Liver (tissue), 3 donors: ENCODE results near the gene TTF2.

ENCODE experiments used
- EGR1 ChIP-seq, 2 donors: IDR thresholded peaks; 2 replicates each; pipeline ENCODE4 v1.6.1; 2016 to 2018; ENCODE audit warnings: antibody characterized with exemption in 2 of 2, low read depth in 2 of 2
- RAD21 ChIP-seq, 2 donors: IDR thresholded peaks; 2 replicates each; pipeline ENCODE4 v1.6.1; 2016; ENCODE audit warnings: antibody characterized with exemption in 2 of 2, mild to moderate bottlenecking in 2 of 2
- TAF1 ChIP-seq: conservative IDR thresholded peaks from 2 replicates; pipeline ENCODE4 v1.6.1; 2016; ENCODE audit warnings: antibody characterized with exemption, mild to moderate bottlenecking
- YY1 ChIP-seq: IDR thresholded peaks from 2 replicates; pipeline ENCODE4 v1.6.1; 2016; ENCODE audit warnings: antibody characterized with exemption, mild to moderate bottlenecking
- TF ChIP-seq, protein P1 (sequence below): IDR thresholded peaks from 2 replicates; pipeline ENCODE4 v1.6.1; 2016; ENCODE audit warnings: antibody characterized with exemption
- TF ChIP-seq, protein P2 (sequence below): fragments of 150-350 bp; IDR thresholded peaks from 2 replicates; pipeline ENCODE4 v1.5.1; 2017; ENCODE audit warnings: improper control_type of control experiment, low read depth, low read length; ENCODE audit not compliant: missing input control
- TF ChIP-seq, protein P3 (sequence below): IDR thresholded peaks from 2 replicates; pipeline ENCODE4 v1.6.1; 2016; ENCODE audit warnings: antibody characterized with exemption, mild to moderate bottlenecking
- donor health status: healthy.
- donor health status: healthy.

DNA sequence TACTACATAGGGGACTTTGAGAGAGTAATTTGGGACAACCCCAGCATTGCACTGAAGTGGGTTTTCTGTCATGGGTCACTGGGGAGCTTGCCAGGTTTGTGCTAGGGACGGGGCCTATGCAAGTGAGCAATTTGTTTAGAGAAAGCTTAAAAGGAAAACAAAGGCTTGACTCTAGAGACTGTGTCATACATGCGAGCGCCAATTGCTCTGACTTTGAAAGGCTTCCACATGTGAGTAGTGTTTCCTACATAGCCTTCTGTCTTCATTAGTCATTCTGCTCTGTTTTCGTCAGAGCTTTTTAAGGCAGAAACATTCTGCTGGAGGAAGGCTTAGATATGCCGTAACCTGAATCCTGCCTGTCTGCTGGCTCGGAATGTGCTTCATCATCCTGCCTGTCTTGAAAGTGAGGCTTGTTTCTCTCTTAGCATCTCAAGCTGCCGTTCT, 33.0 kb downstream of the TTF2 start:
- TF ChIP-seq, protein P1, sequence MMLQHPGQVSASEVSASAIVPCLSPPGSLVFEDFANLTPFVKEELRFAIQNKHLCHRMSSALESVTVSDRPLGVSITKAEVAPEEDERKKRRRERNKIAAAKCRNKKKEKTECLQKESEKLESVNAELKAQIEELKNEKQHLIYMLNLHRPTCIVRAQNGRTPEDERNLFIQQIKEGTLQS: no peak
- TF ChIP-seq, protein P2, sequence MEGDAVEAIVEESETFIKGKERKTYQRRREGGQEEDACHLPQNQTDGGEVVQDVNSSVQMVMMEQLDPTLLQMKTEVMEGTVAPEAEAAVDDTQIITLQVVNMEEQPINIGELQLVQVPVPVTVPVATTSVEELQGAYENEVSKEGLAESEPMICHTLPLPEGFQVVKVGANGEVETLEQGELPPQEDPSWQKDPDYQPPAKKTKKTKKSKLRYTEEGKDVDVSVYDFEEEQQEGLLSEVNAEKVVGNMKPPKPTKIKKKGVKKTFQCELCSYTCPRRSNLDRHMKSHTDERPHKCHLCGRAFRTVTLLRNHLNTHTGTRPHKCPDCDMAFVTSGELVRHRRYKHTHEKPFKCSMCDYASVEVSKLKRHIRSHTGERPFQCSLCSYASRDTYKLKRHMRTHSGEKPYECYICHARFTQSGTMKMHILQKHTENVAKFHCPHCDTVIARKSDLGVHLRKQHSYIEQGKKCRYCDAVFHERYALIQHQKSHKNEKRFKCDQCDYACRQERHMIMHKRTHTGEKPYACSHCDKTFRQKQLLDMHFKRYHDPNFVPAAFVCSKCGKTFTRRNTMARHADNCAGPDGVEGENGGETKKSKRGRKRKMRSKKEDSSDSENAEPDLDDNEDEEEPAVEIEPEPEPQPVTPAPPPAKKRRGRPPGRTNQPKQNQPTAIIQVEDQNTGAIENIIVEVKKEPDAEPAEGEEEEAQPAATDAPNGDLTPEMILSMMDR: no peak
- TF ChIP-seq EGR1 (IDR thresholded peaks at IDR 0.05; ENCODE audit: low read depth in 2 of 2) (no peak), RAD21 (IDR thresholded peaks at IDR 0.05) (no peak), YY1 (no peak), TAF1 (no peak)
- TF ChIP-seq, protein P3, sequence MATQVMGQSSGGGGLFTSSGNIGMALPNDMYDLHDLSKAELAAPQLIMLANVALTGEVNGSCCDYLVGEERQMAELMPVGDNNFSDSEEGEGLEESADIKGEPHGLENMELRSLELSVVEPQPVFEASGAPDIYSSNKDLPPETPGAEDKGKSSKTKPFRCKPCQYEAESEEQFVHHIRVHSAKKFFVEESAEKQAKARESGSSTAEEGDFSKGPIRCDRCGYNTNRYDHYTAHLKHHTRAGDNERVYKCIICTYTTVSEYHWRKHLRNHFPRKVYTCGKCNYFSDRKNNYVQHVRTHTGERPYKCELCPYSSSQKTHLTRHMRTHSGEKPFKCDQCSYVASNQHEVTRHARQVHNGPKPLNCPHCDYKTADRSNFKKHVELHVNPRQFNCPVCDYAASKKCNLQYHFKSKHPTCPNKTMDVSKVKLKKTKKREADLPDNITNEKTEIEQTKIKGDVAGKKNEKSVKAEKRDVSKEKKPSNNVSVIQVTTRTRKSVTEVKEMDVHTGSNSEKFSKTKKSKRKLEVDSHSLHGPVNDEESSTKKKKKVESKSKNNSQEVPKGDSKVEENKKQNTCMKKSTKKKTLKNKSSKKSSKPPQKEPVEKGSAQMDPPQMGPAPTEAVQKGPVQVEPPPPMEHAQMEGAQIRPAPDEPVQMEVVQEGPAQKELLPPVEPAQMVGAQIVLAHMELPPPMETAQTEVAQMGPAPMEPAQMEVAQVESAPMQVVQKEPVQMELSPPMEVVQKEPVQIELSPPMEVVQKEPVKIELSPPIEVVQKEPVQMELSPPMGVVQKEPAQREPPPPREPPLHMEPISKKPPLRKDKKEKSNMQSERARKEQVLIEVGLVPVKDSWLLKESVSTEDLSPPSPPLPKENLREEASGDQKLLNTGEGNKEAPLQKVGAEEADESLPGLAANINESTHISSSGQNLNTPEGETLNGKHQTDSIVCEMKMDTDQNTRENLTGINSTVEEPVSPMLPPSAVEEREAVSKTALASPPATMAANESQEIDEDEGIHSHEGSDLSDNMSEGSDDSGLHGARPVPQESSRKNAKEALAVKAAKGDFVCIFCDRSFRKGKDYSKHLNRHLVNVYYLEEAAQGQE: no peak
